Activated T-helper 9 cell treated with anti-CD3 and anti-CD28 coated beads, Interleukin-2, amount 50 U/mL, for 16 hours (primary cell): Measurements from ENCODE around the gene RFC4.
"Not testable (repeated sequence)": the region's sequence is repeated elsewhere in the genome, so short reads cannot be mapped to it uniquely, and the experiment has no call there.

Experiments
- DNase-seq: peaks from one replicate; pipeline ENCODE4 v3.0.0-alpha.2; 2020; ENCODE audit warnings: low read depth

RFC4 gene

DNA sequence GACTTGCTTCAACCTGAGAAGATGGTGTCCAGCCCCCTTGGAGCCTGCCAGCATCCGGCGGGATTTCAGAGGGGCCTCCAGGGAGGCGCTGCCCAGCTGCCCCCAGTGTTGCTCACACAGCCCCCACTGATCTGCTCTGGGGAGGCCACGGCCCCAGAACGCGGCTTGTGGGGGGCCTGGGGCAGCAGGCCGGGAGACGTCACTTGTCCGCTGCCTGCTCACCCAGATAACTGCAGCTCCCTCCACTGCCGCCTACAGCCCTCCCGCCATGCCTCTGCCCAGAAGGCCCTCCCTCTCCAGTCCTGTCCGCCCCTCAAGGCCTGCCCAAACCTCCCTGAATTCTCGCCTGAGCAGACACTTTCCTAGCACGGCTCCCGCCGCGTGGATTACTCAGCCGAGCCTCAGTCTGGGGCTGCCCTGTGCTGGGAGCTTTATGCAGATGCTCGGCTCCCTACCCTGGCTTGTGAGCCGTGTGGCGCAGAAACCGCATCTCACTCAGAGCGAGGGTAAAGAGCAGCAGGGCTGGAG, 19.1 kb upstream of the RFC4 start:
- DNase-seq, result no peak

GRCh38 chr3:186824430-186825139, 18.3 kb upstream of the RFC4 start:
- DNase-seq, result no peak

DNA sequence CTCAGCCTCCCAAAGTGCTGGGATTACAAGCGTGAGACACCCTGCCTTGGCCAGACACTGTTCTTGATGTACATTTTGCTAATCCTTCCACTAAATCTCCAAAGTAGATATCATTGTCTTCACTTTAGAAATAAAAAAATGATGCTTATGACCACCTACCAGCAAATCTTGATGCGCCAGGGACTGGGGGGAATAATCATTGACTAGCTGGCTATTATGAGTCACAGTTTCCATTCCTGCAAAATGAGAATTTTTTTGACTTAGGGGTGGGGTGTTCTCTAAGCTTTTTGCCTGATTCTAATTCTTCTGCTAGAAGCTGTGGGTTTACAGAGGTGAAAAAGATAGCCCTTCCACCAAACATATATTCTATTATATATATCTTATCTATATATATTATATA, 17.1 kb upstream of the RFC4 start:
- no peak for DNase-seq

DNA sequence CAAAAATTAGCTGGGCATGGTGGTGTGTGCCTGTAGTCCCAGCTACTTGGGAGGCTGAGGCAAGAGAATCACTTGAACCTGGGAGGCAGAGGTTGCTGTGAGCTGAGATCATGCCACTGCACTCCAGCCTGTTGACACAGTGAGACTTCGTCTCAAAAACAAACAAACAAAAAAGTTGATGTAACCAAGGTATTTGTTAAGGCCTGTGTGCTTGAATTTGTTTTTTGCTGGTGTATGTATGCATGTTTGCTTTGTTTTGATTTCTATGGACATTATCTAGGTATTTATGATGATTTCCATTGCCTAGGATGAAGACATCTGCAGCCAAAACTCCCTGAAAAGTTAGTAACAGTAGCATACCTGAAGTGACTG, 16.1 kb upstream of the RFC4 start:
- not testable (repeated sequence) for DNase-seq

GRCh38 chr3:186821429-186822387, 15.4 kb upstream of the RFC4 start:
- no peak for DNase-seq

GRCh38 chr3:186818956-186819355, 12.7 kb upstream of the RFC4 start:
- no peak for DNase-seq

GRCh38 chr3:186818516-186818915, 12.2 kb upstream of the RFC4 start:
- no peak for DNase-seq

DNA sequence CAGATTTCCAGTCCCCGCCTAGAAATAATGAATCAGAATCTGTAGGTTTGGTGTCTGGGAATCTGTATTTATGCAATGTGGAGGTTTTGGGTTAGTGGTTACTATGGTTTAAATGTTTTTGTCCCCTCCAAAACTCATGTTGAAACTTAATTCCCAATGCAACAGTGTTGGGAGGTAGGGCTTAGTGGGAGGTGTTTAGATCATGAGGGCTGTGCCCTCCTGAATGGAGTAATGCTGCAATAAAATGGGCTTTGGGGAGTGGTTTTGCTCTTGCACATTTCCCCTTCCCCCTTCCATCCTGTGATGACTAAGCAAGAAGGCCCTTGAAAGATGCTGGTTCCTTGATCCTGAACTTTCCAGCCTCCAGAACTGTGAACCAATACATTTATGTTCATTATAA, 9.2 kb upstream of the RFC4 start:
- DNase-seq, result no peak

DNA sequence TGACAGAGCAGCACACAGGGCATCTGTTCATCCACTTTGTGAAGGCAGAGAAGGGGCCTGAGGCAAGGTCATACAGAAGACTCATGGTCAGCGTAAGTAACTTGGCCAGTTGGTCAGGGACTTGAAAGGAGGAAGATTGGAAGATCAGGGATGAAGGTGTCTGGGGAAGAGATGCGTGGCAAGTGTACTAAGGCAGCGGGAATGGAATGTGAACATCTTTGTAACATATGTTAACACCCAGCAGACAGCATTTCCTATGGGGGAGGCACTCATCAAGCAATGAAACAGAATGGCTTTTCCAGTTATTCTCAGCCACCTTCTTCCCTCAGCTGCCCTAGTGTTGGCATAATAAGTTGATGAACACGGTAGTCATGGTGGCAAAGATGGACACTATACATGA, 7.8 kb upstream of the RFC4 start:
- DNase-seq, result no peak

DNA sequence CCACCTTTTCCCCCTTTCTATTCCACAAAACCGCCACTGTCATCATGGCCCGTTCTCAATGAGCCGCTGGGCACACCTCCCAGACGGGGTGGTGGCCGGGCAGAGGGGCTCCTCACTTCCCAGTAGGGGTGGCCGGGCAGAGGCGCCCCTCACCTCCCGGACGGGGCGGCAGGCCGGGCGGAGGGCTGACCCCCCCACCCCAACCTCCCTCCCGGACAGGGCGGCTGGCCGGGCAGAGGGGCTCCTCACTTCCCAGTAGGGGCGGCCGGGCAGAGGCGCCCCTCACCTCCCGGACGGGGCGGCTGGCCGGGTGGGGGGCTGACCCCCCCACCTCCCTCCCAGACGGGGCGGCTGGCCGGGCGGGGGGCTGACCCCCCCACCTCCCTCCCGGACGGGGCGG, 5.0 kb upstream of the RFC4 start:
- not testable (repeated sequence) for DNase-seq

- DNase-seq, result no peak
These were observed 4.2 kb upstream of the RFC4 start for GRCh38 chr3:186810336-186810996.

DNA sequence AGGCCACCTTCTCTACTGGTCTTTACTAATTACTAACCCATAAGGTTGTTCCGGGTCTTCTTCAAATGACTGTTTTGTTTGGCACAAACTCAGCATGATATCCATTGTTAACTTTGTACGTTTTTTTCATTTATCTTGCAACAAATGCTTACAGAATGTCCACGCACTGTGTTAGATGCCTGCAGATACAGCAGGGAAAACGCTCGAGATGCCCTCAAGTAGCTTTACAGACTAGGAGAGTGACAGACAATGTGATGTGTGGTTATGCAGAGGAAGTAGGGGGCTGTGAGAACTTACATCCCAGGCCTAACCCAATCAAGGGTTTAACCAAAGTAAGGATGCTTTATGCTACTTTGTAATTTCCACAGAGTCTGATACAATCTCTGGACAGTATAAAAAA, 949 bp upstream of the RFC4 start:
- no peak for DNase-seq

DNA sequence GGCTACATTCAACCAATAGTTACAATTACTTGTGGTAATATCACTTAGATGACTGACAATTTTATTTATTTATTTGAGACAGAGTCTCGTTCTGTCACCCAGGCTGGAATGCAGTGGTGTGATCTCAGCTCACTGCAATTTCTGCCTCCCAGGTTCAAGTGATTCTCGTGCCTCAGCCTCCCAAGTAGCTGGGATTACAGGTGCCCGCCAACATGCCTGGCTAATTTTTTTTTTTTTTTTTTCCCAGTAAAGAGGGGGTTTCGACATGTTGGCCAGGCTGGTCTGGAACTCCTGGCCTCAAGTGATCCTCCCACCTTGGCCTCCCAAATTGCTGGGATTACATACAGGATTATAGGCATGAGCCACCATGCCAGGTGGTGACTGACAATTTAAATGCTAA, 2.8 kb downstream of the RFC4 start:
- not testable (repeated sequence) for DNase-seq

DNA sequence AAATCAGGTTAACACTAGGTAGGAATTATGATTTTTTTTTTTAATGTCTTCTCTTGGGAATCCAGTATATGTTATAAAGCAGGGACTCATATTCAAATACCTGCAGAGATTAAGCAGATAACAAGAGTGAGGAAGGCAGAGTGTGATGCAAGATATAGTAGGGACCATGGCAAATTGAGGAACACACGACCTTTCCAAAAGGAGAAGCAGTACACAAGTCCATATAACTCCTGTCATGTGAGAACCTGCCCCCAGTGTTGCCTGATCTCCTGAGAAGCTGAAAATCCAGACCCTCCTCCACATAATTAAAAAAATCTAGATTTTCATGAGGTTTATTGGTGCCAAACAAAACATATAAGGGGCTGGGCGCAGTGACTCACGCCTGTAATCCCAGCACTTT, 3.6 kb downstream of the RFC4 start:
- no peak for DNase-seq

GRCh38 chr3:186800285-186800684, 6.0 kb downstream of the RFC4 start:
- no peak for DNase-seq

GRCh38 chr3:186798239-186798874, 7.9 kb downstream of the RFC4 start:
- DNase-seq, result no peak

DNA sequence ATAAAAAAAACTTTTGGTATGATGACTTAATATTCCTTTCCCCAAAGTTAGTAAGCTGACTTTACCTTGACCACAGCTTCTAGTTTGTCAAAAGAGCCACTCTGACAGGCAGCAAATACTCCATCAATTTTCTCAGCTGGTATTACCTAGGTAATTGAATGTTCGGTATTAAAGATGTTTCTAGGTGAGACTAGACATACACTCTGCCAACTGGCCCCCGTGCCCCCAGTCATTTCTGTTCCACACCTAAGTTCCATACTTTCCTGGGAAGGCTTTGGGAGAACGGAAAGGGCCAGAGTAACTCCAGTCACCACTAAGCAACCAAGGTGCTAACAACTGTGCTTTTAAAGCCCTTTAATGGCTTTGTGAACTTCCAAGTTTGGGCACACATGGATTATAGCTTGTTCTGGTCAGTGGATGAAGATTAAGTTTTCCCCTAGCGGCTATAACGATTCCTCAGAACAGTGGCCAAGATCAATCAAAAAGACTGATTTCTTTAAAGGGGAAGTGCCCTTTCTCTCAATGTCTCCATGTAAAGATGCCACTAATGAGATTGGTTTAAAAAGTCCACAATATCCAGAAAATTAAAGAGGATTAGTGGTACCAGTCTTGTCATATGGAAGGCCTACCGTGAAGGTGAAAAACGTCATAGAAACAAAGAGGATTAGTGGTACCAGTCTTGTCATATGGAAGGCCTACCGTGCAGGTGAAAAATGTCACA, 15.9 kb downstream of the RFC4 start:
- DNase-seq, result no peak

DNA sequence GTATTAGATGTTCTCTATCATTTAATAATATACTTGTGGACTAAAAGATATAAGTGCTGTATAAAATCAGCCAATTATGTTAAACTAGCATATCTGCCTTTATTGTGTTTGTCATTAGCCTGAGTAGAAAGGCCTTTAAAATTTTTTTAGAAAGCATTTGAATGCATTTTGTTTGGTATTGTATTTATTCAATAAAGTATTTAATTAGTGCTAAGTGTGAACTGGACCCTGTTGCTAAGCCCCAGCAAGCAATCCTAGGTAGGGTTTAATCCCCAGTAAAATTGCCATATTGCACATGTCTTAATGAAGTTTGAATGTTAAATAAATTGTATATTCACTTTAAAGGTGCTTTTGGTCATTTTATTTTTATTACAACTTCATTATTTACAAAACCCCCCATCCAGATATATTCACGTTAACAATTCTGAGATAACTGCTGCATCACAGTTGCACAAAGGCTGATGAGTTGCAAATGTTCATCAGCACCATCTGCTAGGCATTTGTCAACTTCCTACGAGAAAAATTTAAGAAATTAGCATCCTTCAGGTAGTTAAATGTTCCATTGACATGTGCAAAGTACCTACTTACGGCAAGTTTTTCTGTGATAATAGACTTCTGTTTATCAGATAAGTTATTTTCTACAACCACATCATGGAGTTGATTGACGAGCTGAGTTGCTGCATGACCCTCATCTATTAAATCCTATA, 16.6 kb downstream of the RFC4 start:
- DNase-seq, result no peak

- no peak for DNase-seq
These were observed 17.6 kb downstream of the RFC4 start for GRCh38 chr3:186788482-186789370.
